H54 (cell line): ENCODE results near the gene NRXN3.

Experiments
- DNase-seq: peaks from one replicate; pipeline ENCODE4 v3.0.0; 2011; ENCODE audit warnings: low spot score, mixed read lengths; ENCODE audit not compliant: insufficient read length
- FAIRE-seq: peaks from 3 replicates; lab custom pipeline; 2011; peaks lifted over from hg19 to GRCh38; lab: Jason Lieb, UNC
- POLR2A ChIP-seq: IDR thresholded peaks from 2 replicates; pipeline ENCODE4 v1.6.1; 2011; ENCODE audit warnings: low read depth, mild to moderate bottlenecking, low read length

The NRXN3 gene

GRCh38 chr14:78714711-78715110 lies 544.5 kb downstream of the NRXN3 start:
- DNase-seq (no peak), FAIRE-seq (no peak)
- TF ChIP-seq POLR2A, result no peak

DNA sequence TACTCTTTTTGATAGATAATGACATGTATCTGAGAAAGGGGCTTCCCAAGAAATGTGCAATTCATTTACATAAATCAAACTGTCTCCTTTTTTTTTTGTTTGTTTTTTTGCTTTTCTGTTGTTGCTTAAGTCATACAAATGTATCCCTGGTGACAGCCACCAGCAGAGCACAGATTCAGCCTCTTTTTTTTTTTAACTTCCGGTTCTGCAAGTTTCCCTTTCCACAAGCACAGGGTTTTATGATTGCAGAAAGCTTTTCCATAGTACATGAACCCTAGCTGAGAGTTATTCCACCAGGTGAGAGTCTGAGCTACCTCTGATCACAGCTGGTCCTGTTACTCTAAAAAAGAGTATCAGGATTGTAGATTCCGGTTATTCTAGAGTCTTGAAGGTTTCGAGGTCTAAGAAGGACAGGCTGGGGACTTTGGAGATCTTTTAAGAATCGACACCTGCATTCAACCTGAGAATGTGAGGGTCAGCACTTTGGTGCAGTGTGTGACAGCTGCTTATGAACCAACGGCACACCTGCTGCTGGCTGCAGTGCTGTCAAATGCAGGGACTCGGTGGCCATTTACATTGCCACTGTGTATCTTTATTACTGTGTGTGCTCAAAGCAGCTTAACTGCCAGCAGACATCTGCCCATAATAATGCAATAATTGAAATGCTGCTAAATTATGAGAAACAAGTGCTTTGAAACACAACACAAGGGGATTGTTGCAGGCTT lies 551.7 kb downstream of the NRXN3 start:
- FAIRE-seq (no peak), DNase-seq (no peak)
- no peak for TF ChIP-seq POLR2A

- FAIRE-seq, result no peak
- TF ChIP-seq POLR2A, result no peak
- DNase-seq, result no peak
Measured at GRCh38 chr14:78725086-78725485, 554.9 kb downstream of the NRXN3 start.

DNA sequence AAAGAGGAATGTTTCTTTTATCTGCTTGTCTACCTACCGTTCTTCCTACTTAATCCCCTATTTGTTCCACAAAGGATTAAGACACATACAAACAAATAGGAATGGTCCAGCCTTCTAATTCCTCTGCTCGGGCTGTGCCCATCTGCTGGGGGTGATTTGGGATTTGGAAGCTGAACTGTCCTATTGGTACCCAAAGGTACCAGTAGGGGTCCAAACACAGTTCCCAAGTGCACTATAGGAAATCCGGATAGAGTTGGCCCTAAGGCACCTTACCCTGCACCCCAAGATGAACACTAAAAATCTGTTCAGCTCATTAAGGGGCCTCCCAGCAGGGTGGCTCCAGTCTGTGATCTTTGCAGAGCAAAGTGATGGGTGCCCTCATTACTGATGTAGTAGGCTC lies 566.9 kb downstream of the NRXN3 start:
- DNase-seq, result no peak
- TF ChIP-seq POLR2A, result no peak
- FAIRE-seq, result no peak

GRCh38 chr14:78737601-78738000 lies 567.4 kb downstream of the NRXN3 start:
- DNase-seq, result no peak
- TF ChIP-seq POLR2A, result no peak
- no peak for FAIRE-seq

DNA sequence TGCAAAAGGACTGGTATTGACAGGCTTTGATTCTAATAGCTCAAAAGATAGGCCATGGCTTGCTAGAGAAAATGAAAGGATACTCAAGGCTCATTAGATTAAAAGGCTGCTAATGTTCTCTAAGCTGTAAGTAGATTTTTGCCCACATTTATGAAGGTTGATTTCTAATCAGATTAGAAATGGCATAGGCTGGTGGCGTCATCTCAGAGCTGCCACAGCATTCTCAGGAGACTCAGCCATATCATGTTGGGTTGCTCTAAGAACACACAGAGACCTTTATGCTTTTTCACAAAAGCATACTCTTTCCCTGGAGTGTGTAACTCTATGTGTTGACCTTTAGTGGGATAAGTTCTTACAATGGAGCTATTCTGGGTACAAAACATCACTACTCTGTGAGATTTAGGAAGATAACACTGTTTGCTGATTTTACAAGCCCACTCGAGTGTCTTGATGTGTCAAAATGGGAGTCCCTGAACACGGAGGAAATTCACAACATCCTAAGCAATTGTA lies 576.0 kb downstream of the NRXN3 start:
- DNase-seq, result no peak
- no peak for TF ChIP-seq POLR2A
- no peak for FAIRE-seq

- no peak for FAIRE-seq
- no peak for TF ChIP-seq POLR2A
- no peak for DNase-seq
Measured at GRCh38 chr14:78747813-78748212, 577.6 kb downstream of the NRXN3 start.

- TF ChIP-seq POLR2A, result no peak
- FAIRE-seq (no peak), DNase-seq (no peak)
Measured at GRCh38 chr14:78752518-78753188, 582.5 kb downstream of the NRXN3 start.

- no peak for DNase-seq
- no peak for FAIRE-seq
- no peak for TF ChIP-seq POLR2A
Measured at GRCh38 chr14:78754059-78754458, 583.9 kb downstream of the NRXN3 start.

GRCh38 chr14:78758333-78758732 lies 588.2 kb downstream of the NRXN3 start:
- no peak for DNase-seq
- FAIRE-seq, result no peak
- TF ChIP-seq POLR2A, result no peak

DNA sequence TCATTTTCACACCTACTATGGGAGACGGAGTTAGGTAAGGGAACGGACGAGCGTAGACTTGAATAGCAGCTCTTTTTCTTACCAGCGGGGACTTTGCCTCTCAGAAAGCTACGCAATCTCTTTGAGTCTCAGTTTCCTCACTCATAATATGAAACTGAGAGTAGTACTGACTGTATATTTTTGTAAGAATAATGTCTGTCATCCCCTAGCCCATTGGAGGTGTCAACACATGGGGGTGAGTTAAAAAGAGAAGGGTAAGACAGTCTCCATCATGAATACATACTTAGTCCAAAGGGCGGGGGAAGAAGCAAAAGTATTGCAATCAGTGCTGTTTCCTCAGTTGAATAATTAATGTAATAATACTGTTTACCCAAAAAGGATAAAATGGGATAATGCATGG lies 592.2 kb downstream of the NRXN3 start:
- DNase-seq (no peak), FAIRE-seq (no peak)
- no peak for TF ChIP-seq POLR2A

DNA sequence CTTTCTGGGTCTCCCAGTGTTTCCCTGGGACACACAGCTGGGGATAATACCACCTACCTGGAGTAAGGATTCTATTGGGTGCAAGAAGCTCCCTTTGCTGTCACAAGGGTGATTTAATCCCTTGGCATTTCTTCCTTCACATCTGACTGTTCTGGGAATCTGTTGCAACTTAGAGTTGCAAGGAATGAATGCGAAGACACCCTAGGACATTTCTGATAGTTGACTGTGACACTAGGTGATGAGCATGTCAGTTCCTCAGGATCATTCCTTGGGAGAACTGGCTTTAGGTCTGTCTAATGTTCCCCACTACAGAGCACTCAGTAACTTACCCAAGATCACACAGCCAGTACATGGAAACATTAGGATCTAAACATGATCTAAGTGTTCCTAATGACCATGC lies 593.6 kb downstream of the NRXN3 start:
- TF ChIP-seq POLR2A, result no peak
- no peak for FAIRE-seq

GRCh38 chr14:78764240-78764639 lies 594.1 kb downstream of the NRXN3 start:
- no peak for DNase-seq
- TF ChIP-seq POLR2A, result no peak
- FAIRE-seq, result no peak

More for the DNA sequence above, 593.6 kb downstream of the NRXN3 start:
- no peak for DNase-seq

DNA sequence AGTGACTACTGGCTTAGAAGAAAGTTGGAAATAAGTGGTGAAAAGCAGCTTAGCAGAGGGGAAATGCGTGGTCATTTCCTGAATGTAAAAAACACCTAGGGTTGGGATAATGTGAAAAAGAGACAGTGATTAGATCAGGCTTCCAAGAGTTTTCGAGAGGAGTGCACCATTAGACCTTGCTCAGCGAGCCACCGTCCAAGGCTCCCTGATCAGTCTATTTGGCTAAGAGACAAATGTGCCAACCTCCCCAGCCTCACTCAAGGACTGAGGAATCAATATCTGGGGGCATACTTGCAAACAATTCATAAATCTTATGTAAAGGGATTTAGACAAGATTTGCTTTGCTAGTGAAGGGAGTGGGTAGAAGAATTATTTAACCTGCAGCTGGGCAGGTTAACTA lies 594.5 kb downstream of the NRXN3 start:
- FAIRE-seq (no peak), DNase-seq (no peak)
- TF ChIP-seq POLR2A, result no peak

- no peak for TF ChIP-seq POLR2A
- no peak for DNase-seq
- FAIRE-seq, result no peak
Measured at GRCh38 chr14:78767436-78767835, 597.3 kb downstream of the NRXN3 start.

DNA sequence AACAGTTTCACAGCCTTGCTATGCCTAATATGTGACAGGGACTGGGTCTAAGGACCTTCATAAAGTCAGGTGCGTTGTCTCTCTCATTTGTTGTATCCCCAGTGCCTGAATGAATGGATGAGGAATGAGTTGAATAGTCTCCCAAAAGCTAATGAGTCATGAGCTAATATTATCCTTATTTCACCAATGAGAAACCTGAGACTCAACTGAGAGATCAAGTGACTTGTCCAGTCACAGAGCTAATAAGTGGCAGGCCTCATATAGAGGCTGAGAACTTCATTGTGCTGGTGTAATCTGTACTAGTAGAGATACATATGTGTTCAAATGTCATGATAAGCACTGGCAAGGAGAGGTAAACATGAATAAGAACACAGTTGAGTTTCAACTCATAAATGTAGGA lies 612.4 kb downstream of the NRXN3 start:
- TF ChIP-seq POLR2A, result no peak
- DNase-seq, result no peak
- FAIRE-seq, result no peak
